HG03064 (cell line): ENCODE data around the gene CCDC183.
"Not testable (repeated sequence)": the region's sequence is repeated elsewhere in the genome, so short reads cannot be mapped to it uniquely, and the experiment has no call there.

Experiments used
- ATAC-seq: cut with Tn5 transposase; IDR thresholded peaks from one replicate; pipeline ENCODE4 v1.9.1; 2021; ENCODE audit warnings: low read depth; ENCODE audit not compliant: unreplicated experiment

CCDC183 gene

DNA sequence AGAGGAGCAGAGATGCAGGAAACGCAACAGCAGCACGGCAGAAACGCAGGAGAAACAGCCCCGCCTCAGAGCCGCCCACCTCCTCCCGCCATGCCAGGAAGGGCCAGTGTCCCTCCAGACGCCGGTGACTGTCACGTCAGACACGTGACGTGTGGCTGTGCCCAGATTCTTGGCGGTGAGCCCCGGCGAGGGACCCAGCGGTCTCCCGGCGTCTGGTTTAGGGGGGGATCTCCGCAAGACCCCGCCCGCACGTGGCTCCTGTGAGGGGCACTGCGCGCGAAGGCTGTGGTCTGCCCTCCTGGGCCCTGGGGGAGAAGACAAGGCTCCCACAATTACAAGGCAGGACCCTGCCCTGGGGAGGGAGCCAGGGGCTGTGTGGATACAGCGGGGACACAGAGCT, 35.7 kb upstream of the CCDC183 start:
- no peak for ATAC-seq

- not testable (repeated sequence) for ATAC-seq
These were observed 35.1 kb upstream of the CCDC183 start for GRCh38 chr9:136760834-136761544.

DNA sequence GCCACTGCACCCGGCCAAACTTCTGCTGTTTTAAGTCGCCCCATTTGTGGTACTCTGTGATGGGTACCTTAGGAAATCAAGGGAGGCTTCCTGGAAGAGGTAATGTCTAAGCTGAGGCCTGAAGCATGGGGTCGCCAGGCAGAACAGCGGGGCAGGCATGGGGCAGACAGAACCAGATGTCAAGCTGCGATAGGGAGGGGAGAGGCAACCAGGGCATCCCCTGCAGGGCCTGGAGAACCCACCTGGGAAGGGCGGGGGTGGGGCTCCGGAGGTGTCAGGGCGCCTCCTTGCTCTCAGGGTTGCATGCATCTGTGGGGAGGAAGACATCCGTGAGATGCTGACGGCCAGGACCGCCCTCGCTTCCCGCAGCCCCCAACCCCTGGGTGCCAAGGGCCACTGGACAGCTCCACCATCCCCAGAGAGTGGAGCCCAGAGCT, 34.6 kb upstream of the CCDC183 start:
- ATAC-seq, result no peak

DNA sequence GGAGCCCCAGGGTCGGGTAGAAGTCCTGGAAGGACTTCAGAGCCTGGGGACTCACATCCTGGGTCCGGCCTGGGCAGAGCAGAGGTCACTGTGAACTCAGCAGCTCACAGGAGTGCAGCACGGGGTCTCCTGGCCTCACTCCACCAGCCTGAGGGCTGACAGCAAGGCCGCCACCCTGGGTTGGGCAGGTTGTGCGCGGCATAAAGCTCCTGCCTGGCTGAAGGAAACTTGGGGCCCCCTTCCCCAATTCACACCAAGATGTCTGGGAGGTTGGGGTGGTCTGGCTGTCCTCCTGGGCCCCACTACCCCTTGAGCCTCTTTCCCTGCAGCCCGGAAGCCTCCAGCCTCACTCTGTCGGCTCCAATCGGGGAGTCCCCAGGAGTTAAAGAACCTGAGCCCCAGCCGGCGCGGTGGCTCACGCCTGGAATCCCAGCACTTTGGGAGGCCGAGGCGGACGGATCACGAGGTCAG, 33.9 kb upstream of the CCDC183 start:
- ATAC-seq, result no peak

DNA sequence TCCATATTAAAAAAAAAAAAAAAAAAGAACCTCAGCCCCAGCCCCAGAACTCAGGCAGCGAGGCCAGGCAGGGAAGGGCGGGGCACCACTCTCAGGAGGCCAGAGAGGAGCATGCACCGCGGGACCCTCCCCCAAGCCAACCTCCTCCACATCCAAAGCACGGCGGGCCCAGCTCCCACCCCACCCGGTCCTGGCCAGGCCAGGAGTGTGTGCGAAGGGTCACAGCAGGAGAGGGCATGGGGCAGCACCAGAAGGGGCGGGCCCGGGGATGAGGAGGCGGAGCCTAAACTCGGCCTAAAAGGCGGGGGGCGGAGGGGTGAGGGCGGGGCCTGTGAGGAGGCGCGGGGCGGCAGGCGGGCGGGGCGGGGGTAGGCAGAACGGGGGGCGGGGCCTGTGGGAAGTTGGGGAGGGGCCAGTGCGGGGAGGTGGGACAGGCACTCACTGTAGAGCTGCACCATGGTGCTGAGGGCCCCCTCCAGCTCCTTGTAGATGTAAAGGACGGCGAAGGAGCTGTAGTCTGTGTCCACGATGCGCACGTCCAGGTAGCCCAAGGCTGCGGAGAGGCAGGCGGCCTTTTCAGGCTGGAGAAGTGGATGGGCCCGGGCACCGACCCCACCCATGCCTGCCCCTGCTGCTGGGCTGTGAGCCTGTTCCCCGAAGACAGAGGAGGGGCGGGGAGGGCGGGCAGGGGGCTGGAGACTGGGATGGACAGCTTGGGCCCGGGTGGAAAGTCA, 33.1 kb upstream of the CCDC183 start:
- ATAC-seq, result no peak

DNA sequence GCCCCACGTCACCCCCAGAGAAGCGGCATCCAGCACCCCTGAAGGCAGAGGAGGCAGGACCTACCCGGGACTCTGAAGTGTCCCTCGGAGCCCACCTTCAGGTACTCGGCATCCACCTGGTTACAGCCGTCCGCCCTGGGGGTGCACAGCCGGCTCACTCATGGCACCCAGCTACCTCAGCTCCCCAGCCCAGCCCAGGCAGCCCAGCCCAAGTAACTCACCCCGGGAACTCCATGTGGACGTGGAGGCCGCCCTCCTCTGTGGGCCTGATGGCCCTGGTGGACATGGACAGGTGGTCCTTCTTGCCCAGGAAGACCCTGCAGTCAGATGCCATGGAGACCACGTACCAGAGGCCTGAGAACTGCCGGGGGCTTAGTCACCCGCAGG, 32.5 kb upstream of the CCDC183 start:
- no peak for ATAC-seq

- ATAC-seq, result no peak
These were observed 31.7 kb upstream of the CCDC183 start, which contains the start of gene LCN15 for GRCh38 chr9:136764301-136764891. Gene LCN15 (minus strand): TSS chr9:136764518. CDS start chr9:136764488, 30 bp downstream.

DNA sequence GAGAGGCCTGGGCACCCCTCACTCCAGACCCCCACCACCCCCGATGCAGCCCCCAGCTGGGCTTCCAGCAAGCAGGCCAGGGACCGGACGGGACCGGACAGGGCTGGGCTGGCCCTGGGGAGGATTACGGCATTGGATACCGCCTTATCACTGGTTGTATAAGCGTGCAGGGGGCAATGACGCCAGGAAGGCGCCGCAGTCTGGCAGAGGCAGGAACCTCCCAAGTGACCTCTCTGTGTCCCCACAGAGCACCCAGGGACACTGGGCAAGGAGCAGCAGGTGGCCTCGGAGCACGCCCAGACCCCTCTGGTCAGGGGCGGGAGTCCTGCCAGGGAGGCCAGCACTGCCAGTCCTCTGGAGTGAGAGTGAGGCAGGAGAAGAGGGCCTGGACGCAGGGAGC, 31.1 kb upstream of the CCDC183 start:
- no peak for ATAC-seq

- not testable (repeated sequence) for ATAC-seq
These were observed 30.3 kb upstream of the CCDC183 start for GRCh38 chr9:136765745-136766409.

GRCh38 chr9:136766410-136767120, 29.6 kb upstream of the CCDC183 start:
- not testable (repeated sequence) for ATAC-seq

- no peak for ATAC-seq
These were observed 26.4 kb upstream of the CCDC183 start for GRCh38 chr9:136769710-136770191.

DNA sequence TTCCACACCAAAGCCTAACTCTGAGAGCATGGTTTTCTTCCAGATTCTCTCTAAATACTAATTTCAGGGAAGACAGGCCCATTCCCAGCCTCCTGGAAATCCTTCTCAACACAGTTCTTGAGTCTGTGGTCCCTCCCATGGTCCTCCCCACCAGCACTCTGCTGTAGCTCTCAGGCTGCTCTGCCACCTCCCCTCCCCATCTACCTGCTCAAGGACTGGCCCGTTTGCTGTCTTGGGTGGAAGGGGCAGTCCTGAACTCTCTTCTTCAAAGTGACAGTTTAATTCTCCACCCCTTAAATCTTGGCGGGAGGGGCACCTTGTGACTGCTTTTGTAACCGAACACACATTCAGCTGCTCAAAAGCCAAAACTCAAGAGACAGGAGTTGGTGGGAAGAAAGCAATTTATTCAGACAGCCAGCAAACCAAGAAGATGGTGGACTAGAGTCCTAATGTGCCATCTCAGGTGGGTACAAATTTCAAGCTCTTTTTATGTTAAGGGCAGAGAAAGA, 24.2 kb upstream of the CCDC183 start:
- no peak for ATAC-seq

DNA sequence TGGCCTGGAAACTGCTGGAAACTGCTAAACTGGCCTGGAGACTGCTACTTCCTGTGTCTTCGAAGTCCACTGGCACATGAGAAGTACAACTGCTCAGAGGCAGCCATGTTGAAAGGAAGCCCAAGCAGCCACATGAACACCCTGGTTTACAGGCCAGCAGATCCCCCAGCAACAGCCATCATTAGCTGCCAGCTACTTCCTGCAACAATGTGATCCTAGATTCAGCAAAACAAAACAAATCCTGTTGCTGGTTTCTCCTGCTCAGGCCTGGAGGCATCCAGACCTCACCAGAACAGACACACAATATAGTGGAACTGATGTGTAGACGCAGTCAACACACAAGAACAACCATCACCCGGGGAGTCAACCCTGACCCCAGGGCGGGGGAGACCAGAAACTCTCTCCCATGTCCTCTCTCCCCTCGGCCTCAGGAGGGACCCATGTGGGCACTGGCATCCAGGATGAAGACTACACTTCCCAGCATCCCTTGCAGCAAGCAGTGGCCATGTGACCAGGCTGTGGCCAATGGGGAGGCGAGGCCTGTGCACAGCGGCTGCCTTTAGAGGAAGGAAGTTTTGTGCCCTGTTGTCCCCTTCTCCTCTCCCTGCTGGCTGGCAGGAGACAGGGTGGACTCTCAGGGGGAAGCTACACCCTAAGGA, 22.6 kb upstream of the CCDC183 start:
- ATAC-seq, result no peak

GRCh38 chr9:136774416-136775045, 21.6 kb upstream of the CCDC183 start:
- ATAC-seq, result no peak

DNA sequence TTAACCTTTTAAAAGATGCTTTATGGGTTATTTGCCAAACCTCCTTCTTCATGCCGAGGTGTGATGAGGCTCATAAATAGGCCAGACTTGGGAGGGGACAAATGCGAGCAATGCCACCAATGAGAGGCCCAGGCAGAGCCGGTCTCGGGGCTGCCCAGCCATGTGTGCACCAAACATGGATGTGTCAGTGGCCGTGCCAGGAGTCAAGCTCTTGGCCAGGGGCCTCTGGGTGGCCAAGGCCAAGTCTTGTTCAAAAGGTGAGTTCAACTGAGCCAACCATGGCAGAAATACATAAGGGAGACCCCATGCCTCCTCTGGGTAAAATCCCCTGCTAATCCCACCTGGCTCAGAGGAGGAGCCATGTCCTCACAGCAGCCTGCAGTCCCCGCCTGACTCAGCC, 20.9 kb upstream of the CCDC183 start:
- no peak for ATAC-seq

- no peak for ATAC-seq
These were observed 19.2 kb upstream of the CCDC183 start for GRCh38 chr9:136776947-136777346.

DNA sequence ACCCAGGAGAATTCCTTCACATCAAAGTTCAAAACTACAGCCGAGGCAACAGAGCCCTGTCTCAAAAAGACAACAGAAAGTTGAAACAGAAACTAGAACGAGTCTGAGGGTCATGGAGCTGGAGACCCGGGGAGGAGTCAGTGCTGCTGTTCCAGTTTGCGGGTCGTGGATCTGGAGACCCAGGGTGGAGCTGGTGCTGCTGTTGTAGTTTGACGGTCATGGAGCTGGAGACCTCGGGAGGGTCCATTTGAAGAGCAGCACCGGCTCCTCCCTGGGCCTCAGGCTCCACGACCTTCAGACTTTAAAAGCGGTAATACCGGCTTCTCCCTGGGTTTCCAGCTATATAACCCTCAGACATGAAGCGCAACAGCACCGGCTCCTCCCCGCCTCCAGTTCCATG, 18.8 kb upstream of the CCDC183 start:
- no peak for ATAC-seq

- ATAC-seq, result no peak
These were observed 16.3 kb upstream of the CCDC183 start for GRCh38 chr9:136779808-136780207.

DNA sequence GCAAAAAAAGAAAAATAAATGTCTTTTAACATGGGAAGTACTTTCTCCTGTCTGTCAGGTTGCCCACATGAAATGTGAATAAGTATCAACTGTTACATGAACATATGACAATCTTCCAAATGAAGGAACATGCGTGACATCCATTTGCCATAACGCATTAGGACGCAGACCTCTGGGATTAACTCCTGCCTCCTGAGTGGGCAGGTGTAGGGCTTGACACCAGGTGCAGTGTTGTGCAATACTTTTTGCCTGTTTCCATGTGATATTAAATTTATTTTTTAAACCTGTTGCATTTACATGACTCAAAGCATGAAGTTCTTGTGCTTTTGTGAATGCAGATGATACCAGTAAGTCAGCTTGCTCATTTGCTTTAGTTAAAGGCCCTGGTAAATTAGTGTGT, 13.7 kb upstream of the CCDC183 start:
- no peak for ATAC-seq
